GM23248 (cell line): ENCODE data around the gene ALPL. TPM values are rescaled to one million over a fixed set of nuclear protein-coding genes. Genes with fewer than 3 reads are reported as not detected.

ENCODE experiments used
- DNase-seq: peaks from one replicate; pipeline ENCODE4 v3.0.0-alpha.2; 2015
- H2AFZ ChIP-seq: fragments of 200-600 bp; sonication (generic); 2 replicates; pipeline ENCODE4 v1.6.1; 2016; ENCODE audit warnings: antibody characterized with exemption
- H3F3A ChIP-seq: fragments of 200-600 bp; sonication (generic); 2 replicates; pipeline ENCODE4 v1.6.1; 2016; ENCODE audit warnings: mild to moderate bottlenecking, antibody characterized with exemption, mixed run types; ENCODE audit not compliant: insufficient read depth
- H3K27ac ChIP-seq: fragments of 200-600 bp; sonication (generic); 2 replicates; pipeline ENCODE4 v1.5.1; 2016; ENCODE audit warnings: mild to moderate bottlenecking
- H3K27me3 ChIP-seq: fragments of 200-600 bp; sonication (generic); replicated peaks from 2 replicates; pipeline ENCODE4 v1.6.1; 2016; ENCODE audit warnings: mild to moderate bottlenecking; ENCODE audit not compliant: insufficient read depth
- H3K36me3 ChIP-seq: fragments of 200-600 bp; sonication (generic); 2 replicates; pipeline ENCODE4 v1.6.1; 2016; ENCODE audit warnings: low read depth, mild to moderate bottlenecking
- H3K4me1 ChIP-seq: fragments of 200-600 bp; sonication (generic); 2 replicates; pipeline ENCODE4 v1.6.1; 2016; ENCODE audit warnings: mild to moderate bottlenecking; ENCODE audit not compliant: insufficient read depth
- H3K4me2 ChIP-seq: fragments of 200-600 bp; sonication (generic); one replicate; pipeline ENCODE4 v1.6.1; 2016; ENCODE audit warnings: mild to moderate bottlenecking; ENCODE audit not compliant: unreplicated experiment
- H3K4me3 ChIP-seq: fragments of 200-600 bp; sonication (generic); 2 replicates; pipeline ENCODE4 v1.5.1; 2016; ENCODE audit warnings: mild to moderate bottlenecking
- H3K79me2 ChIP-seq: fragments of 200-600 bp; sonication (generic); 2 replicates; pipeline ENCODE4 v1.6.1; 2016; ENCODE audit warnings: mild to moderate bottlenecking; ENCODE audit not compliant: insufficient read depth
- H3K9ac ChIP-seq: fragments of 200-600 bp; sonication (generic); 2 replicates; pipeline ENCODE4 v1.6.1; 2016; ENCODE audit warnings: mild to moderate bottlenecking
- H3K9me2 ChIP-seq: fragments of 200-600 bp; sonication (generic); 2 replicates; pipeline ENCODE4 v1.6.1; 2016; ENCODE audit warnings: mixed run types, mild to moderate bottlenecking, moderate library complexity; ENCODE audit not compliant: insufficient read depth
- H3K9me3 ChIP-seq: fragments of 200-600 bp; sonication (generic); one replicate; pipeline ENCODE4 v1.6.1; 2017; ENCODE audit warnings: low read depth
- H4K20me1 ChIP-seq: fragments of 200-600 bp; sonication (generic); 2 replicates; pipeline ENCODE4 v1.6.0; 2016; ENCODE audit not compliant: insufficient read depth
- EZH2 ChIP-seq: fragments of 200-600 bp; sonication (generic); IDR thresholded peaks from 2 replicates; pipeline ENCODE4 v1.6.1; 2018; ENCODE audit warnings: antibody characterized with exemption, mild to moderate bottlenecking; ENCODE audit not compliant: insufficient read depth, poor library complexity, severe bottlenecking
- EZH2phosphoT487 ChIP-seq: fragments of 200-600 bp; sonication (generic); IDR thresholded peaks from 2 replicates; pipeline ENCODE4 v1.6.1; 2018; ENCODE audit warnings: antibody characterized with exemption, moderate library complexity, mild to moderate bottlenecking, low read depth; ENCODE audit not compliant: insufficient read depth
- WGBS, 2 experiments: methylation state at CpG; one replicate each; pipeline ENCODE4 v1.1.6; 2015 to 2017; ENCODE audit warnings: low lambda C conversion rate in 2 of 2, low coverage in 1 of 2; ENCODE audit errors: missing lambda C conversion rate in 2 of 2; 5-methylcytosine and 5-hydroxymethylcytosine counted together
- in situ Hi-C: fragments of 300-500 bp; cut with MboI; formaldehyde crosslinking; loops from 2 replicates; pipeline ENCODE4 v1.15.0; 2020
- polyA plus RNA-seq: library from polyadenylated mRNA; unstranded; fragments of >200 nt; fragmentation: Nextera tagmentation; extraction: Ambion mirVana; gene quantifications from 2 replicates; pipeline ENCODE4 v1.2.1, GENCODE V29; 2016
- total RNA-seq: library from RNA; depleted of rRNA; stranded (reverse); fragments of >200 nt; shearing (Covaris generic); gene quantifications from 2 replicates; pipeline ENCODE4 v1.2.3, GENCODE V29; 2014

Gene ALPL
- total and polyA plus RNA-seq, 2 experiments from 2014 or later: 0.95 TPM; not detected in 1

DNA sequence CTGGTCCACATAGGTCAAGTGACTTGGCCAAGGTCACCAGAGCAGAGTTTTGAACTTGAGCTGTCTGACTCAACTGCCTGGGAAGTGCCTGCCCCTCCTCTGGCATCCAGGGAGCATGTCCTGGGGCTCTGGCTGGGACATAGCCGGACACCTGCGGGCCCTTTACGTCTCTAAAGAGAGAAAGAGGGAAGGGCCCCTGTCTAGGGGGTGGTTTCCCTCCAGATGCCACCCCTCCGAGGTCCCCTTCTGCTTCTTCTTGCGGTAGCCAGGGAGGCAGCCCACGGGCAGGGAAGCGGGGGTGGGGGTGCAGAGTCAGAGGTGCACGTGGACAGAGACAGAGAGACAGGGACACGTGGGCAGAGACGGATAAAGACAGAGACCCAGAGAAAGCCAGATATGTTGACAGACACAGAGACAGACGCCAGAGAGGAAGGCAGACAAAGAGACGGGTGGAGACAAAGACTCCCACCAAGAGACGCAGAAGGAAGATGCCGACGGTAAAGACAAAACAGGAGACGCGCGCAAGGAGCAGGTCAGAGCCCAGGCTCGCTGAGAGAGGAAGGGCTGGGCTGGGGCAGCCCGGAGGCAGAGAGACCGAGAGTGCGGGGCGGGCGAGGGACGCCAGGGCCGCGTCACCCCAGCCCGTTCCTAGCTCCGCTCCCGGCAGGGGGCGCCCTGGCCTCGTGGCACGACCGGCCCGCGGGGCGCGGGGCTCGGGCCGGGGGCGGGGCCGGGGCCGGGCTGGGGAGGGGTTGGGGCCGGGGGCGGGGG lies 458 bp upstream of the ALPL start:
- in situ Hi-C loops: no loop called here
- H3K9ac ChIP-seq: 0 out of 2 replicates have a peak overlapping the region, but pooled peaks have one; percentile 20

GRCh38 chr1:21510113-21510493 lies 880 bp downstream of the ALPL start:
- Histone ChIP-seq H3K4me1 (peaks cover 11% of the 10 kb centered on the region), H3K9me3 (no peaks in the 10 kb centered on the region), H3K9ac (no peak overlapping the region), H3K36me3 (no peaks in the 10 kb centered on the region), H3K4me2 (no peak overlapping the region), H3K4me3 (no peak overlapping the region), H2AFZ (no peak overlapping the region), H3F3A (peaks cover 19% of the 10 kb centered on the region), H3K79me2 (no peaks in the 10 kb centered on the region), H3K27me3 (peaks cover 46% of the 10 kb centered on the region), H3K27ac (no peak overlapping the region), H3K9me2 (no peaks in the 10 kb centered on the region), H4K20me1 (no peaks in the 10 kb centered on the region)
- no peak for DNase-seq
- 84 to 86% methylated on average over 12 of the region's 12 CpGs for WGBS, 2 experiments
- TF ChIP-seq EZH2phosphoT487: no peak
- no peak for TF ChIP-seq EZH2
- in situ Hi-C loops: no loop called here

More for the DNA sequence above, 458 bp upstream of the ALPL start:
- Histone ChIP-seq H3K27ac (no peak overlapping the region), H3K4me1 (peaks cover 11% of the 10 kb centered on the region), H3K27me3 (peaks cover 39% of the 10 kb centered on the region), H3K36me3 (no peaks in the 10 kb centered on the region), H4K20me1 (no peaks in the 10 kb centered on the region), H3K9me2 (no peaks in the 10 kb centered on the region), H2AFZ (peak overlapping the region; percentile 78), H3F3A (peaks cover 19% of the 10 kb centered on the region), H3K4me2 (peak overlapping the region; percentile 56), H3K79me2 (no peaks in the 10 kb centered on the region), H3K4me3 (peak overlapping the region; percentile 55), H3K9me3 (no peaks in the 10 kb centered on the region)
- DNase-seq: peak; percentile 81
- TF ChIP-seq EZH2phosphoT487: no peak
- TF ChIP-seq EZH2: no peak
- WGBS, 2 experiments: 19 to 27% methylated on average over 22 to 26 of the region's 45 CpGs

- in situ Hi-C loops: no loop called here
- DNase-seq: no peak
- H3K4me3 ChIP-seq: no peak overlapping the region
- H3F3A ChIP-seq: peaks cover 19% of the 10 kb centered on the region
- H3K9me3 ChIP-seq: no peaks in the 10 kb centered on the region
- H3K4me2 ChIP-seq: no peak overlapping the region
- H4K20me1 ChIP-seq: no peaks in the 10 kb centered on the region
- TF ChIP-seq EZH2phosphoT487 (no peak), EZH2 (no peak)
- H2AFZ ChIP-seq: no peak overlapping the region
- no peaks in the 10 kb centered on the region for H3K9me2 ChIP-seq
- no peak overlapping the region for H3K27ac ChIP-seq
- H3K27me3 ChIP-seq: peaks cover 43% of the 10 kb centered on the region
- no peaks in the 10 kb centered on the region for H3K79me2 ChIP-seq
- no peaks in the 10 kb centered on the region for H3K36me3 ChIP-seq
- H3K4me1 ChIP-seq: peaks cover 11% of the 10 kb centered on the region
- H3K9ac ChIP-seq: peak overlapping the region; percentile 43
- WGBS, 2 experiments: 85 to 91% methylated on average over 9 of the region's 9 CpGs
Measured at GRCh38 chr1:21510885-21511578, 1.8 kb downstream of the ALPL start.

GRCh38 chr1:21511579-21512522 lies 2.6 kb downstream of the ALPL start:
- Histone ChIP-seq H3K27ac (peak overlapping the region; percentile 70), H3K79me2 (no peaks in the 10 kb centered on the region), H4K20me1 (no peaks in the 10 kb centered on the region), H3K27me3 (peaks cover 42% of the 10 kb centered on the region), H3K9me3 (no peaks in the 10 kb centered on the region), H3K4me3 (no peak overlapping the region; the same call in 1 of the 2 replicates), H3F3A (peaks cover 19% of the 10 kb centered on the region), H3K4me1 (peaks cover 11% of the 10 kb centered on the region), H3K9ac (peak overlapping the region; percentile 43), H3K4me2 (peak overlapping the region; percentile 72), H2AFZ (no peak overlapping the region), H3K9me2 (no peaks in the 10 kb centered on the region), H3K36me3 (no peaks in the 10 kb centered on the region)
- DNase-seq: peak; percentile 97
- no peak for TF ChIP-seq EZH2
- TF ChIP-seq EZH2phosphoT487: no peak
- in situ Hi-C loops: no loop called here
- 34 to 39% methylated on average over 11 of the region's 11 CpGs for WGBS, 2 experiments
